A549 (cell line): ENCODE results near the gene FRMD8. TPM values are rescaled to one million over a fixed set of nuclear protein-coding genes. Genes with fewer than 3 reads are reported as not detected.

ENCODE experiments used
- ATAC-seq, 2 experiments: fragments of 200-7000 bp in 1 of 2; fragments of >200 bp in 1 of 2; cut with Nextera tagmentation in 1 of 2; cut with Tn5 transposase in 1 of 2; 3 replicates each; pipeline versions ENCODE4 v1.8.0 to v1.9.1; 2018 to 2020; ENCODE audit warnings: mild to moderate bottlenecking in 1 of 2, moderate library complexity in 1 of 2
- CTCF ChIA-PET: fragments of 300-600 bp; sonication (Branson Sonifier 250); formaldehyde crosslinking; extraction: SDS; loops from one replicate; lab custom pipeline; 2021; ENCODE audit warnings: antibody characterized with exemption, inconsistent platforms; lab: Yijun Ruan, JAX
- POLR2A ChIA-PET: fragments of 350-600 bp; formaldehyde crosslinking; extraction: SDS; loops from one replicate; lab custom pipeline; 2021; ENCODE audit warnings: antibody characterized with exemption, inconsistent platforms; lab: Yijun Ruan, JAX
- DNase-seq, 2 experiments: peaks; one replicate each; pipeline versions ENCODE4 v3.0.0 to v3.0.0-alpha.2; 2011 to 2016; ENCODE audit warnings: low read depth in 1 of 2, low spot score in 1 of 2
- FAIRE-seq: peaks from 2 replicates; lab custom pipeline; 2011; peaks lifted over from hg19 to GRCh38; lab: Jason Lieb, UNC
- H3K27ac ChIP-seq, 2 experiments: fragments of >200 bp; sonication (Bioruptor Twin); formaldehyde crosslinking; 3 replicates each; pipeline ENCODE4 v1.5.1; 2016 to 2017
- H3K4me1 ChIP-seq: fragments of >200 bp; sonication (Bioruptor Twin); formaldehyde crosslinking; 3 replicates; pipeline ENCODE4 v1.6.1; 2016
- H3K4me2 ChIP-seq: fragments of >200 bp; sonication (Bioruptor Twin); formaldehyde crosslinking; 3 replicates; pipeline ENCODE4 v1.6.1; 2016
- H3K4me3 ChIP-seq: fragments of >200 bp; sonication (Bioruptor Twin); formaldehyde crosslinking; 3 replicates; pipeline ENCODE4 v1.5.1; 2016
- H3K9me3 ChIP-seq: fragments of >200 bp; sonication (Bioruptor Twin); formaldehyde crosslinking; 3 replicates; pipeline ENCODE4 v1.6.1; 2016
- BHLHE40 ChIP-seq: IDR thresholded peaks from 2 replicates; pipeline ENCODE4 v1.6.1; 2012; ENCODE audit warnings: low read depth, low read length, inconsistent platforms
- E2F6 ChIP-seq: IDR thresholded peaks from 2 replicates; pipeline ENCODE4 v1.6.1; 2012; ENCODE audit warnings: low read depth, borderline replicate concordance
- FOXS1 ChIP-seq: fragments of 250-450 bp; sonication (Bioruptor Pico); IDR thresholded peaks from 2 replicates; pipeline ENCODE4 v1.5.0; 2020; ENCODE audit warnings: mild to moderate bottlenecking, moderate library complexity
- HEYL ChIP-seq: fragments of 250-450 bp; sonication (Bioruptor Pico); IDR thresholded peaks from 2 replicates; pipeline ENCODE4 v1.8.0; 2021; ENCODE audit warnings: mild to moderate bottlenecking, moderate library complexity
- HOXB5 ChIP-seq: fragments of 250-450 bp; sonication (Bioruptor Pico); IDR thresholded peaks from 2 replicates; pipeline ENCODE4 v1.5.0; 2020; ENCODE audit warnings: mild to moderate bottlenecking, moderate library complexity
- JUN ChIP-seq, 2 experiments: fragments of >200 bp; sonication (Bioruptor Twin); formaldehyde crosslinking; IDR thresholded peaks; 2 replicates in 1 of 2; 3 replicates in 1 of 2; pipeline ENCODE4 v1.6.1; 2016 to 2017
- KDM1A ChIP-seq: fragments of 200-600 bp; sonication (generic); IDR thresholded peaks from 2 replicates; pipeline ENCODE4 v1.6.1; 2016; ENCODE audit warnings: low read depth, mild to moderate bottlenecking
- MAFK ChIP-seq: fragments of 450-650 bp; IDR thresholded peaks from 2 replicates; pipeline ENCODE4 v1.6.1; 2014; ENCODE audit not compliant: partially characterized antibody
- MAX ChIP-seq: IDR thresholded peaks from 2 replicates; pipeline ENCODE4 v1.6.1; 2012
- MYC ChIP-seq: IDR thresholded peaks from 2 replicates; pipeline ENCODE4 v1.6.1; 2012; ENCODE audit warnings: mild to moderate bottlenecking, inconsistent platforms, low read length, improper control_type of control experiment, borderline replicate concordance
- RAD21 ChIP-seq, 2 experiments: fragments of >200 bp in 1 of 2; sonication (Bioruptor Twin) in 1 of 2; formaldehyde crosslinking in 1 of 2; IDR thresholded peaks in 1 of 2; conservative IDR thresholded peaks in 1 of 2; 2 replicates in 1 of 2; 3 replicates in 1 of 2; pipeline ENCODE4 v1.6.1; 2012 to 2018; ENCODE audit warnings: inconsistent platforms in 1 of 2
- RARB ChIP-seq: fragments of 250-450 bp; sonication (Bioruptor Pico); IDR thresholded peaks from 2 replicates; pipeline ENCODE4 v1.8.0; 2021; ENCODE audit warnings: mild to moderate bottlenecking, moderate library complexity
- RNF2 ChIP-seq: fragments of 200-600 bp; sonication (generic); IDR thresholded peaks from 2 replicates; pipeline ENCODE4 v1.6.1; 2016; ENCODE audit warnings: low read depth, mild to moderate bottlenecking, antibody characterized with exemption, moderate library complexity, borderline replicate concordance
- SMC3 ChIP-seq: fragments of >200 bp; sonication (Bioruptor Twin); formaldehyde crosslinking; IDR thresholded peaks from 3 replicates; pipeline ENCODE4 v1.6.1; 2018; ENCODE audit warnings: inconsistent platforms
- TFCP2L1 ChIP-seq: fragments of 250-450 bp; sonication (Bioruptor Pico); IDR thresholded peaks from 2 replicates; pipeline ENCODE4 v1.5.0; 2021; ENCODE audit warnings: mild to moderate bottlenecking
- WGBS: methylation state at CpG from one replicate; pipeline ENCODE4 v1.1.6; 2017; ENCODE audit errors: missing lambda C conversion rate; 5-methylcytosine and 5-hydroxymethylcytosine counted together
- polyA plus RNA-seq, 4 experiments: library from polyadenylated mRNA; depleted of rRNA in 3 of 4; stranded (reverse); fragments of >200 nt; fragmentation: RNase III in 1 of 4; extraction: RNeasy Plus Mini Kit Qiagen cat#74134 plus additional on column Dnase treatment in 1 of 4; gene quantifications; 2 replicates in 3 of 4; 3 replicates in 1 of 4; pipeline ENCODE4 v1.2.3, GENCODE V29; 2011 to 2017
- TF ChIP-seq, protein P1 (sequence below): fragments of >200 bp; sonication (Bioruptor Twin); formaldehyde crosslinking; IDR thresholded peaks from 3 replicates; pipeline ENCODE4 v1.5.1; 2016
- TF ChIP-seq, protein P2 (sequence below): fragments of >200 bp; sonication (Bioruptor Twin); formaldehyde crosslinking; IDR thresholded peaks from 3 replicates; pipeline ENCODE4 v1.6.1; 2016

FRMD8 gene
- polyA plus RNA-seq, 2 of the 4 experiments (the other 2 are of a cell fraction) = 12.9 to 20.0 TPM

GRCh38 chr11:65432686-65433582 lies 46.5 kb downstream of the FRMD8 start:
- Histone ChIP-seq H3K4me2 (peak overlapping the region; percentile 89), H3K4me3 (no peak overlapping the region), H3K9me3 (no peaks in the 10 kb centered on the region), H3K27ac (peak overlapping the region; percentile 43 to 55; a peak in 4 of 6 replicates), H3K4me1 (peaks cover 85% of the 10 kb centered on the region)
- TF ChIP-seq RAD21 (conservative IDR thresholded peaks at IDR 0.05 in 1 of 2, IDR thresholded peaks at IDR 0.05 in 1 of 2) (peak; percentile 58 to 59), HEYL (peak; percentile 3; the same call in 1 of the 2 replicates), JUN (IDR thresholded peaks at IDR 0.05) (peak in 1 of 2 experiments; percentile 14; a peak in 1 of 5 replicates), FOXS1 (CRISPR knock-in tag) (no peak), MYC (no peak), TFCP2L1 (0 out of 2 replicates have a peak, but pooled peaks have one; percentile 29), RARB (peak; percentile 49; the same call in 1 of the 2 replicates), SMC3 (peak; percentile 57)
- TF ChIP-seq, protein P1, sequence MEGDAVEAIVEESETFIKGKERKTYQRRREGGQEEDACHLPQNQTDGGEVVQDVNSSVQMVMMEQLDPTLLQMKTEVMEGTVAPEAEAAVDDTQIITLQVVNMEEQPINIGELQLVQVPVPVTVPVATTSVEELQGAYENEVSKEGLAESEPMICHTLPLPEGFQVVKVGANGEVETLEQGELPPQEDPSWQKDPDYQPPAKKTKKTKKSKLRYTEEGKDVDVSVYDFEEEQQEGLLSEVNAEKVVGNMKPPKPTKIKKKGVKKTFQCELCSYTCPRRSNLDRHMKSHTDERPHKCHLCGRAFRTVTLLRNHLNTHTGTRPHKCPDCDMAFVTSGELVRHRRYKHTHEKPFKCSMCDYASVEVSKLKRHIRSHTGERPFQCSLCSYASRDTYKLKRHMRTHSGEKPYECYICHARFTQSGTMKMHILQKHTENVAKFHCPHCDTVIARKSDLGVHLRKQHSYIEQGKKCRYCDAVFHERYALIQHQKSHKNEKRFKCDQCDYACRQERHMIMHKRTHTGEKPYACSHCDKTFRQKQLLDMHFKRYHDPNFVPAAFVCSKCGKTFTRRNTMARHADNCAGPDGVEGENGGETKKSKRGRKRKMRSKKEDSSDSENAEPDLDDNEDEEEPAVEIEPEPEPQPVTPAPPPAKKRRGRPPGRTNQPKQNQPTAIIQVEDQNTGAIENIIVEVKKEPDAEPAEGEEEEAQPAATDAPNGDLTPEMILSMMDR = peak; percentile 52
- 72% methylated on average over 1 of the region's 1 CpG for WGBS
- POLR2A ChIA-PET = interaction anchor here (0.6 to 1.3 kb wide), 5 partner anchors 9 to 78 kb away, joined by 3 to 9 read pairs (median 4); no protein-coding TSS in a partner anchor
- CTCF ChIA-PET = interaction anchor here (0.6 to 1.5 kb wide), 10 partner anchors 17 to 95 kb away, joined by 3 to 11 read pairs (median 3); no protein-coding TSS in a partner anchor
- no peak for ATAC-seq
- peak in 1 of 2 experiments; percentile 75 for DNase-seq
- peak; percentile 54 for FAIRE-seq

GRCh38 chr11:65433657-65434056 lies 47.2 kb downstream of the FRMD8 start:
- no peak overlapping the region for H3K4me3 ChIP-seq
- no peak for FAIRE-seq
- no peak for ATAC-seq
- no peak for TF ChIP-seq BHLHE40
- no peak for TF ChIP-seq E2F6
- TF ChIP-seq KDM1A = no peak
- no peak for TF ChIP-seq MAFK
- no peak for TF ChIP-seq MAX
- no peak for TF ChIP-seq HOXB5 (CRISPR knock-in tag)
- TF ChIP-seq, protein P2, sequence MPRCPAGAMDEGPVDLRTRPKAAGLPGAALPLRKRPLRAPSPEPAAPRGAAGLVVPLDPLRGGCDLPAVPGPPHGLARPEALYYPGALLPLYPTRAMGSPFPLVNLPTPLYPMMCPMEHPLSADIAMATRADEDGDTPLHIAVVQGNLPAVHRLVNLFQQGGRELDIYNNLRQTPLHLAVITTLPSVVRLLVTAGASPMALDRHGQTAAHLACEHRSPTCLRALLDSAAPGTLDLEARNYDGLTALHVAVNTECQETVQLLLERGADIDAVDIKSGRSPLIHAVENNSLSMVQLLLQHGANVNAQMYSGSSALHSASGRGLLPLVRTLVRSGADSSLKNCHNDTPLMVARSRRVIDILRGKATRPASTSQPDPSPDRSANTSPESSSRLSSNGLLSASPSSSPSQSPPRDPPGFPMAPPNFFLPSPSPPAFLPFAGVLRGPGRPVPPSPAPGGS = no peak
- TF ChIP-seq RNF2 = no peak
- ChIA-PET CTCF (interaction anchor here (1.5 kb wide), 1 partner anchor 17 kb away, joined by 4 read pairs; no protein-coding TSS in a partner anchor), POLR2A (interaction anchor here (1.0 to 1.3 kb wide), 4 partner anchors 11 to 74 kb away, joined by 3 to 9 read pairs (median 3); partner anchors contain the start of gene NEAT1)
- peaks cover 92% of the 10 kb centered on the region for H3K4me1 ChIP-seq
- peak overlapping the region; percentile 43 to 57; a peak in 5 of 6 replicates for H3K27ac ChIP-seq
- peak overlapping the region; percentile 89 for H3K4me2 ChIP-seq
- WGBS = 90% methylated on average over 2 of the region's 2 CpGs
- no peaks in the 10 kb centered on the region for H3K9me3 ChIP-seq
- DNase-seq = peak in 1 of 2 experiments; percentile 10
